AG09309 (cell line): ENCODE results near the gene LRP1.

ENCODE experiments used
- DNase-seq: peaks from one replicate; pipeline ENCODE4 v3.0.0-alpha.2; 2010; ENCODE audit warnings: low read depth
- H3K4me3 ChIP-seq: 2 replicates; pipeline ENCODE4 v1.5.1; 2011; ENCODE audit warnings: mild to moderate bottlenecking, low read depth, low read length, moderate library complexity; ENCODE audit not compliant: control insufficient read depth
- CTCF ChIP-seq: IDR thresholded peaks from 2 replicates; pipeline ENCODE4 v1.5.1; 2011; ENCODE audit warnings: mild to moderate bottlenecking, low read depth, low read length, inconsistent platforms; ENCODE audit not compliant: insufficient read depth, control insufficient read depth; ENCODE audit errors: missing control alignments

Gene LRP1

GRCh38 chr12:57178213-57178612 is 49.9 kb downstream of the LRP1 start:
- no peak overlapping the region for H3K4me3 ChIP-seq
- no peak for TF ChIP-seq CTCF
- no peak for DNase-seq

- no peak for DNase-seq
- H3K4me3 ChIP-seq = no peak overlapping the region
- TF ChIP-seq CTCF = no peak
Measured at GRCh38 chr12:57179331-57180086, 51.2 kb downstream of the LRP1 start.

GRCh38 chr12:57180321-57180989 is 52.2 kb downstream of the LRP1 start:
- no peak for DNase-seq
- no peak for TF ChIP-seq CTCF
- no peak overlapping the region for H3K4me3 ChIP-seq

GRCh38 chr12:57181072-57181471 is 52.8 kb downstream of the LRP1 start:
- no peak for TF ChIP-seq CTCF
- no peak for DNase-seq

GRCh38 chr12:57181561-57182155 is 53.4 kb downstream of the LRP1 start:
- no peak overlapping the region for H3K4me3 ChIP-seq
- peak; percentile 81 for DNase-seq
- no peak for TF ChIP-seq CTCF

More at GRCh38 chr12:57181072-57181471, 52.8 kb downstream of the LRP1 start:
- H3K4me3 ChIP-seq = no peak overlapping the region

- DNase-seq = no peak
- TF ChIP-seq CTCF = peak; percentile 84
- H3K4me3 ChIP-seq = no peak overlapping the region
Measured at GRCh38 chr12:57182918-57183575, 54.8 kb downstream of the LRP1 start.
